SK-N-SH treated with all-trans-retinoic acid at 6 μM for 48 hours (cell line): ENCODE data around the gene GFI1.

ENCODE experiments used
- ATAC-seq: fragments of 200-7000 bp; cut with Tn5 transposase; 3 replicates; pipeline ENCODE4 v1.9.1; 2020; ENCODE audit warnings: mild to moderate bottlenecking, moderate library complexity
- ARNTL ChIP-seq: fragments of 450-650 bp; formaldehyde crosslinking; IDR thresholded peaks from 2 replicates; pipeline ENCODE4 v1.5.0; 2020; ENCODE audit warnings: low read depth, mild to moderate bottlenecking, moderate library complexity, borderline replicate concordance
- BACH2 ChIP-seq: fragments of 250-450 bp; sonication (Bioruptor Pico); IDR thresholded peaks from 2 replicates; pipeline ENCODE4 v1.9.0; 2021; ENCODE audit warnings: mild to moderate bottlenecking, borderline replicate concordance
- CSDC2 ChIP-seq: fragments of 250-450 bp; sonication (Bioruptor Pico); IDR thresholded peaks from 2 replicates; pipeline ENCODE4 v1.5.0; 2020; ENCODE audit warnings: mild to moderate bottlenecking, moderate library complexity
- CSRNP3 ChIP-seq: fragments of 250-450 bp; sonication (Bioruptor Pico); IDR thresholded peaks from 2 replicates; pipeline ENCODE4 v1.5.1; 2021; ENCODE audit warnings: mild to moderate bottlenecking, moderate library complexity
- ESRRG ChIP-seq: fragments of 250-450 bp; sonication (Bioruptor Pico); IDR thresholded peaks from 2 replicates; pipeline ENCODE4 v1.6.1; 2021; ENCODE audit warnings: mild to moderate bottlenecking
- GLIS3 ChIP-seq: fragments of 250-450 bp; sonication (Bioruptor Pico); IDR thresholded peaks from 2 replicates; pipeline ENCODE4 v1.5.0; 2020; ENCODE audit warnings: mild to moderate bottlenecking, moderate library complexity
- ISL1 ChIP-seq: fragments of 250-450 bp; sonication (Bioruptor Pico); IDR thresholded peaks from 2 replicates; pipeline ENCODE4 v2.1.2; 2022; ENCODE audit warnings: mild to moderate bottlenecking, moderate library complexity
- OSR1 ChIP-seq: fragments of 250-450 bp; sonication (Bioruptor Pico); IDR thresholded peaks from 2 replicates; pipeline ENCODE4 v1.8.0; 2022; ENCODE audit warnings: moderate library complexity, mild to moderate bottlenecking, inconsistent platforms
- POU6F1 ChIP-seq: fragments of 250-450 bp; sonication (Bioruptor Pico); IDR thresholded peaks from 2 replicates; pipeline ENCODE4 v1.8.0; 2021; ENCODE audit warnings: low read depth, mild to moderate bottlenecking, moderate library complexity, borderline replicate concordance
- RARB ChIP-seq: fragments of 250-450 bp; sonication (Bioruptor Pico); IDR thresholded peaks from 2 replicates; pipeline ENCODE4 v1.8.0; 2021; ENCODE audit warnings: mild to moderate bottlenecking, moderate library complexity
- TCF4 ChIP-seq: fragments of 250-450 bp; sonication (Bioruptor Pico); IDR thresholded peaks from 2 replicates; pipeline ENCODE4 v1.8.0; 2021; ENCODE audit warnings: mild to moderate bottlenecking, moderate library complexity, borderline replicate concordance
- TSHZ2 ChIP-seq: fragments of 250-450 bp; sonication (Bioruptor Pico); IDR thresholded peaks from 2 replicates; pipeline ENCODE4 v1.5.0; 2020; ENCODE audit warnings: mild to moderate bottlenecking, moderate library complexity
- ZC3H10 ChIP-seq: fragments of 250-450 bp; sonication (Bioruptor Pico); IDR thresholded peaks from 2 replicates; pipeline ENCODE4 v1.5.1; 2021; ENCODE audit warnings: mild to moderate bottlenecking, moderate library complexity
- ZFP30 ChIP-seq: fragments of 450-650 bp; formaldehyde crosslinking; IDR thresholded peaks from 2 replicates; pipeline ENCODE4 v1.5.0; 2022; ENCODE audit warnings: mild to moderate bottlenecking, moderate library complexity
- ZNF70 ChIP-seq: fragments of 450-650 bp; formaldehyde crosslinking; IDR thresholded peaks from 2 replicates; pipeline ENCODE4 v1.5.0; 2020; ENCODE audit warnings: mild to moderate bottlenecking, moderate library complexity
- ZNF8 ChIP-seq: fragments of 450-650 bp; formaldehyde crosslinking; IDR thresholded peaks from 2 replicates; pipeline ENCODE4 v1.5.0; 2020; ENCODE audit warnings: mild to moderate bottlenecking, moderate library complexity
- TF ChIP-seq, protein P1 (sequence below): fragments of 250-450 bp; sonication (Bioruptor Pico); IDR thresholded peaks from 2 replicates; pipeline ENCODE4 v1.8.0; 2020; ENCODE audit warnings: mild to moderate bottlenecking, moderate library complexity, borderline replicate concordance
- TF ChIP-seq, protein P2 (sequence below): fragments of 250-450 bp; sonication (Bioruptor Pico); IDR thresholded peaks from 2 replicates; pipeline ENCODE4 v1.5.1; 2020; ENCODE audit warnings: low read depth, mild to moderate bottlenecking, moderate library complexity

The GFI1 gene

DNA sequence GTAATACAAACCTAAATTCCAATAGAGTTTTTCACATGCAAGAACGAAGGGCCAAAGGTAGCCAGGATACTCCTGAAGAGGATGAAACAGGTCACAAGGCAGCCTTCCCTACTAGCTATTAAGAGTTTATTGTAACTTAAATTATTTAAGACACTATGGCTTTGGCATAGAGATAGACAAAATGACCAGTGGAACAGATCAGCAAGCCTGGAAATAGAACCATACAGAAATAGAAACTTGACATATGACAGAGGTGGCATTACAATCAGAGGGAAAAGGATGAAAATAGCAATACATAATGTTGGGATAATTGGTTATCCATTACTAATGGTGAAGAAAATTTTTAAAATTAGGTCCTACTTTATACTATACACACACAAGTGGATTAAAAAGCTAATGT is 16.5 kb downstream of the GFI1 start:
- ATAC-seq = no peak
- TF ChIP-seq RARB (no peak), OSR1 (CRISPR knock-in tag) (no peak), TCF4 (CRISPR knock-in tag) (no peak)
- TF ChIP-seq, all 23 proteins: peak for 0

GRCh38 chr1:92466683-92467352 is 19.9 kb downstream of the GFI1 start:
- no peak for ATAC-seq
- TF ChIP-seq ZC3H10 (CRISPR knock-in tag) (no peak), BACH2 (CRISPR knock-in tag) (no peak), CSDC2 (CRISPR knock-in tag) (no peak), GLIS3 (CRISPR knock-in tag) (no peak), ZNF8 (CRISPR knock-in tag) (no peak), ISL1 (CRISPR knock-in tag) (no peak), TSHZ2 (CRISPR knock-in tag) (no peak), POU6F1 (CRISPR knock-in tag) (no peak), ZNF70 (CRISPR knock-in tag) (no peak), OSR1 (CRISPR knock-in tag) (no peak), ZFP30 (CRISPR knock-in tag) (no peak)

GRCh38 chr1:92465256-92465647 is 21.5 kb downstream of the GFI1 start:
- TF ChIP-seq ESRRG (CRISPR knock-in tag) = no peak

DNA sequence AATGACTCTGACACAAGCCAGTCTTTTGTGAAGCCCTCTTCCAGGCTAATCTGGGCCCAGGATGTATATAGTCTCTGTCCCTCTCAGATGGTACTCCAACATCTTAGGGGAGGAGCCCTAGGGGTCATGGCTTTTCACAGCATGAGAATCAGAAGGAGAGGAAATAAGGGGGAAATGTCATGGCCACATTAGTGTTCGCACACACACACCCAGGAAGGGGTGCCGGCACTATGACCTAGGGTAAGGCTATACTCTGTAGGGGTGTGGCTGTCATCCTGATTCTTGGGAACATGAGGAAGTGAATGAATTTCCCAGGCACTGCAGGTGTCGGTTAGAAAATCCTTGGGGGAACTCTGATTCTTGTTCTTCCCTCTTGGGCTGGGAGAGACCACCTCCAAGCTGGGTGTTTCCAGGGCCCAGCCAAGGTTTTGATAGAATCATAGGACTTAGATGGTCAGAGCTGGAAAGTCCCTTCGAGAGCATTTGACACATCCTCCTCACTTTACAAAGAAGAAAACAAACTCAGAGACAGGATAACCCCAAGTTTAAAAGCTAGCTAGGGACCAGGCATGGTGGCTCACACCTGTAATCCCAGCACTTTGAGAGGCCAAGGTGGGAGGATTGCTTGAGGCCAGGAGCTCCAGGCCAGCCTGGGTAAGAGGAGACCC is 22.0 kb downstream of the GFI1 start:
- no peak for ATAC-seq
- TF ChIP-seq, protein P1, sequence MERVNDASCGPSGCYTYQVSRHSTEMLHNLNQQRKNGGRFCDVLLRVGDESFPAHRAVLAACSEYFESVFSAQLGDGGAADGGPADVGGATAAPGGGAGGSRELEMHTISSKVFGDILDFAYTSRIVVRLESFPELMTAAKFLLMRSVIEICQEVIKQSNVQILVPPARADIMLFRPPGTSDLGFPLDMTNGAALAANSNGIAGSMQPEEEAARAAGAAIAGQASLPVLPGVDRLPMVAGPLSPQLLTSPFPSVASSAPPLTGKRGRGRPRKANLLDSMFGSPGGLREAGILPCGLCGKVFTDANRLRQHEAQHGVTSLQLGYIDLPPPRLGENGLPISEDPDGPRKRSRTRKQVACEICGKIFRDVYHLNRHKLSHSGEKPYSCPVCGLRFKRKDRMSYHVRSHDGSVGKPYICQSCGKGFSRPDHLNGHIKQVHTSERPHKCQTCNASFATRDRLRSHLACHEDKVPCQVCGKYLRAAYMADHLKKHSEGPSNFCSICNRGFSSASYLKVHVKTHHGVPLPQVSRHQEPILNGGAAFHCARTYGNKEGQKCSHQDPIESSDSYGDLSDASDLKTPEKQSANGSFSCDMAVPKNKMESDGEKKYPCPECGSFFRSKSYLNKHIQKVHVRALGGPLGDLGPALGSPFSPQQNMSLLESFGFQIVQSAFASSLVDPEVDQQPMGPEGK (CRISPR knock-in tag) = no peak
- TF ChIP-seq ZC3H10 (CRISPR knock-in tag) (no peak), GLIS3 (CRISPR knock-in tag) (no peak), CSRNP3 (CRISPR knock-in tag) (no peak), ARNTL (no peak), ZNF8 (CRISPR knock-in tag) (no peak)
- TF ChIP-seq, protein P2, sequence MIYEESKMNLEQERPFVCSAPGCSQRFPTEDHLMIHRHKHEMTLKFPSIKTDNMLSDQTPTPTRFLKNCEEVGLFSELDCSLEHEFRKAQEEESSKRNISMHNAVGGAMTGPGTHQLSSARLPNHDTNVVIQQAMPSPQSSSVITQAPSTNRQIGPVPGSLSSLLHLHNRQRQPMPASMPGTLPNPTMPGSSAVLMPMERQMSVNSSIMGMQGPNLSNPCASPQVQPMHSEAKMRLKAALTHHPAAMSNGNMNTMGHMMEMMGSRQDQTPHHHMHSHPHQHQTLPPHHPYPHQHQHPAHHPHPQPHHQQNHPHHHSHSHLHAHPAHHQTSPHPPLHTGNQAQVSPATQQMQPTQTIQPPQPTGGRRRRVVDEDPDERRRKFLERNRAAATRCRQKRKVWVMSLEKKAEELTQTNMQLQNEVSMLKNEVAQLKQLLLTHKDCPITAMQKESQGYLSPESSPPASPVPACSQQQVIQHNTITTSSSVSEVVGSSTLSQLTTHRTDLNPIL = no peak

More at GRCh38 chr1:92465256-92465647, 21.5 kb downstream of the GFI1 start:
- ATAC-seq = no peak
